SIG-M5 treated with dmso at 0.1 percent for 504 hours (cell line): ENCODE results near the gene SCNN1B.
A peak's percentile ranks its signal among the peaks of the same experiment; 100 is the strongest.
"Not testable (repeated sequence)": the region's sequence is repeated elsewhere in the genome, so short reads cannot be mapped to it uniquely, and the experiment has no call there.

ENCODE experiments used
- DNase-seq: peaks from one replicate; lab custom pipeline; 2025; ENCODE audit not compliant: unreplicated experiment; lab: John Stamatoyannopoulos, UW

SCNN1B gene

GRCh38 chr16:23353440-23353839 is 51.3 kb downstream of the SCNN1B start:
- no peak for DNase-seq

DNA sequence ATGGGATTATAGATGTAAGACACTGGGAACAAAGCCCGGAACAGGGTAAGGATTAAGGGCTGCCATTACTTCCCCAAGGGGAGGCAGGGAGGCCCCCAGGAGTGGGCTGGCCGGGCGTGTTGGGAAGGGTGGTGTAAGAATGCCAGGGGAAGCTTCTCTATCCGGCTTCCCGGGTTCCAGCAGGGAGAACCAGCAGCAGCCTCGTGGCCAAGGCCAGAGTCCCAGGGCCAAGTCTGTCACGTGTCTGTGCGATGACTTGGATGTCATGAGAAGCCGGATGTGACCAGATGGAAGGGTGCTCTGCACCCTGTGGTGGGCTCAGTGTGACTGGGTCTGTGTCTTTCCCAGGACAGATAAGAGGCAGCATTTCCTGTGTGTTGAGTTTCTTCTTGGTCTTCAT is 52.1 kb downstream of the SCNN1B start:
- no peak for DNase-seq

GRCh38 chr16:23355106-23355670 is 53.1 kb downstream of the SCNN1B start:
- no peak for DNase-seq

GRCh38 chr16:23356941-23357340 is 54.8 kb downstream of the SCNN1B start:
- no peak for DNase-seq

GRCh38 chr16:23357761-23358290 is 55.7 kb downstream of the SCNN1B start:
- no peak for DNase-seq

GRCh38 chr16:23359092-23359760 is 57.1 kb downstream of the SCNN1B start:
- DNase-seq, result no peak

- DNase-seq, result no peak
These were observed 60.6 kb downstream of the SCNN1B start for GRCh38 chr16:23362460-23363317.

DNA sequence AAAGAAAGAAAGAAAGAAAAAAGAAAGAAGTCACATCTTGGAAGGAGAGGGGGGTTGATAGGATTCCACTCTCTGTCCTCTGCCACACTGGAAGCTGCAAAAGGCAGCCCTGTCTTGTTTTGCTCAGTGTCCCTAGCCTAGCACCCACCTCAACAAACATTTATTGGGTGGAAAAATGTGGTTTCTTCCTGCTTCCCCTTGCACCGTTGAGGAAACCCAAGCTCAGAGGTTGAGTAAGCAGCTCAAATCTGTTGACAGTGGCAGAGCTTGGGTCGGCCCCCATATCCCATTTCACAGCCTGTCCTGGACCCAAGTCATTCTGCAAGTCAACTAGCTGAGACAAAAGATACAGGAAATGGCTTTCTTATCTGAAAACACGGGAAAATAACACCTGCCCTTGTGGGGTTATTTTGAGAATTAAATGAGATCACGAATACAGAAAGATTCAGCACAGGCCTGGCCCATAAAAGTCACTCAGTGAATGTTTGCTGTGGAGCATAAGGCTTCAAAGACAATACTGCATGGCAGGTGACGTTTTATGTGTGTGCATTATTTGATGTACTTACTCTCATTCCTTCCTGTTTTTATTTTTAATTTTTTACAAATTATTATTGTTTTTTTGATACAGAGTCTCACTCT is 63.6 kb downstream of the SCNN1B start:
- peak; percentile 16 for DNase-seq

GRCh38 chr16:23366341-23366740 is 64.2 kb downstream of the SCNN1B start:
- not testable (repeated sequence) for DNase-seq

GRCh38 chr16:23367564-23367963 is 65.5 kb downstream of the SCNN1B start:
- no peak for DNase-seq

DNA sequence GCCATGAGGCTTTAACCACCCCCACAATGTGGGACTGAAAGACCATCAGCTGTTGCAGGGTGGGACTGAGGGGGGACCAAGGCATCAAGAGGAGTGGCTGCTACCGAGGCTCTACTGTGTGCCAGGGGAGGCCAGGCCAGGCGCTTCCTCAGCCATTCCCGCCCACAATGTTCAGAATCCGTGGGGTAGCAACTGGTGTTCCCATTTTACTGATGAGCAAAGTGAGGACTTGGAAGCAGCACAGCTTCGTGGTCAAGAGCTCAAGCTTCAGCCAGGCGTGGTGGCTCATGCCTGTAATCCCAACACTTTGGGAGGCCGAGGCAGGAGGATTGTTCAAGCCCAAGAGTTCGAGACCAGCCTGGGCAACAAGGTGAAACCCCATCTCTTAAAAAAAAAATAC is 65.9 kb downstream of the SCNN1B start:
- DNase-seq, result no peak

DNA sequence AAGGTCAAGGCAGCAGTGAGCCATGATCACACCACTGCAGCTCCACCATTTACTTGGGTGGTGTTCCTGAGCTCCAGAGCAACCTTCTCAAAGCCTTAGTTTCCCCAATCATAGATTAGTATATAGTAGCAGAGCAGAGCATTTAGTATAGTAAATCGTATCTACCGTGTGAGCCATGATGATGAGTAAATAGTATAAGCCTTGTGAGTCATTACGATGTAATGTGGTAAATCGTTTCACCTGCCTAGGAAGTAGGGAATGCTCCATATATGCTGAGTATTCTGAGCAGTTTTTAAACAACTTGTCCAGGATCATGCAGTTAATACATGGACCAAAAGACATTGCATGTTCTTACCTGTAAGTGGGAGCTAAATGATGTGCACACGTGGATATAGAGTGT is 66.4 kb downstream of the SCNN1B start:
- no peak for DNase-seq

GRCh38 chr16:23369416-23369815 is 67.3 kb downstream of the SCNN1B start:
- no peak for DNase-seq

GRCh38 chr16:23371368-23371767 is 69.3 kb downstream of the SCNN1B start:
- DNase-seq, result no peak

- no peak for DNase-seq
These were observed 71.5 kb downstream of the SCNN1B start for GRCh38 chr16:23373436-23374219.

DNA sequence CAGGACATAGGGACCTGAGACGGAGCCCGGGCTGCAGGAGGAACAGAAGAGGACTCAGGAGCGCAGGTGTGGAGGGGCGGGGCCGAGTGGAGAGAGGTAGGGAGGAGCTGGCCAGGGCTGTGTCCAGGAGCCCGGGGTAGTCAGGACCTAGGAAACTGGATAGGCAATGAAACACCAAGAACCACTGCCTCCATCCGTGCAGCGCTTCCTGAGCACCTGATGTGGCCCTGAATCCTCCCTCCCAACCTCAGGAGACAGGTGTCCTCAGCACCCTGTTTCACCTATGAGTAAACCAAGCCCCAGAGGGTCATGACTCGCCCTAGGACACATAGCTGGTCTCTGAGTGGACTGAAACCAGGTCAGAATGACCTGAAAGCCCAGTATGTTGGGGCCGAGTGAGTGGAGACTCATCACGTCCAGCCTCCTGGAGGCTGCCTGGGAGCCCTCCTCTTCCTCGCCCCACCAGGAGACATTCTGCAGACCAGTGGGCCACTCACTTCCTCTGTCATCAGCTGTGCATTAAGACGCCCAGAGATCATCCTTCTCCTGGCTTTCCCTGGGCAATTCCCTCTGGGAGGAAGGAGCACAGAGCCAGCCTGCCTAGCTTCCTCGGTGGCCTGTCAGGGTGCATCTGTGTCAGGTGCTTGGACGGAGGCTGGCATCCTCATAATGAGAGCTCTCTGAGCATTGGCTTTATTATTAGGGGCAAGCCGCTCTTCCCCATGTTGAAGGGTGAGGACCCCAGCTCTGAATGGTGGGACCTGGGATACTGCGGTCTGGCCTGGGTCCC is 72.8 kb downstream of the SCNN1B start:
- no peak for DNase-seq

GRCh38 chr16:23375643-23376042 is 73.5 kb downstream of the SCNN1B start:
- DNase-seq, result no peak

DNA sequence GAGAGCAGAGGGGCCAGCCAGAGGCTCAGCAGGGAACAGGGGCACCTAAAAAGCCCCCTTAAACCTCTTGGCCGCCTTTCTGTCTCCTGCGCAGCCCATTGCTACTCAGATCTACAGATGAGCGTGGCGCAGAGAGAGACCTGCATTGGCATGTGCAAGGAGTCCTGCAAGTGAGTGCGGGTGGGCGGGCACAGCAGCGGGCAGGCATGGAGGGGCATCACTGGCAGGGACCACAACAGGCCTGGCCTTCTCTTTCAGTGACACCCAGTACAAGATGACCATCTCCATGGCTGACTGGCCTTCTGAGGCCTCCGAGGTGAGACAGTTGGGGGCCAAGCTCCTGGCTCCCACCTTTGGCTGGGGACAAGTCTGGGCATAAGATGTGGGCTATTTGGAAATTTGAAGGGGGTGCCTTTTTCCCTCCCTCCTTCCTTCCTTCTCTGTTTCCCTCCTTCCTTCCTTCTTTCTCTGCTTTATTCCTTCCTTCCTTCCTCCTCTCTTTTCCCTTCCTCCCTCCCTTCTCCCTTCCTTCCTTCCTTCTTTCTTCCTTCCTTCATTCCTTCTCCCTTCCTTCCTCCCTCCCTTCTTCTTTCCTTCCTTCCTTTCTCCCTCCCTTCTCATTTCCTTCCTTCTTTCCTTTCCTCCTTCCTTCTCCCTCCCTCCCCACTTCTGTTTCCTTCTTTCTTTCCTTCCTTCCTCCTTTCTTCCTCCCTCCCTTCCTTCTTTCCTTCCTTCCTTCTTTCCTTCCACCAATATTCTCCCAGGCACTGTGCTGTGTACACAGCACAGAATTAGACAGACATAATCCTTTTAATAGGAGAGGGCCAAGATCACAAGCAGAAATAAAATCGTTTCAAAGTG is 75.2 kb downstream of the SCNN1B start:
- DNase-seq, result no peak

DNA sequence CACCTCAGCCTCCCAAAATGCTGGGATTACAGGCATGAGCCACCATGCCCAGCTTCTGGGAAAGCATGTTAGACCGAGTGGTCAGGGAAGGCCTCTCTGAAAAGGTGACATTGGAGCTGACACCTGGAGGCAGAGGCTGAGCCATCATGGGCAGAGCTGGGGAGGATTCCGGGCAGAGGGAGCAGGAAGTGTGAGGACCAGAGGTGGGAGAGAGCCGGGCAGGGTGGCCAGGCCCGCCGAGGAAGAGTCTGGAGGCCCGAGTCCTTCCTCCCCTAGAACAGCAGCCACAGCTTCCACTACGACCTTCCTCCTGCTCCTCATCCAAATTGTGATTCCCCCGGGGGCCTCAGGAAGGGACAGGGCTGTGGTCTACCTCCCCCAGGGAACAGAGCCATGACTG is 76.2 kb downstream of the SCNN1B start:
- DNase-seq, result no peak
